Measurements from ENCODE around the gene HTR1D.
"Not testable (repeated sequence)": the region's sequence is repeated elsewhere in the genome, so short reads cannot be mapped to it uniquely, and the experiment has no call there.

HTR1D gene

DNA sequence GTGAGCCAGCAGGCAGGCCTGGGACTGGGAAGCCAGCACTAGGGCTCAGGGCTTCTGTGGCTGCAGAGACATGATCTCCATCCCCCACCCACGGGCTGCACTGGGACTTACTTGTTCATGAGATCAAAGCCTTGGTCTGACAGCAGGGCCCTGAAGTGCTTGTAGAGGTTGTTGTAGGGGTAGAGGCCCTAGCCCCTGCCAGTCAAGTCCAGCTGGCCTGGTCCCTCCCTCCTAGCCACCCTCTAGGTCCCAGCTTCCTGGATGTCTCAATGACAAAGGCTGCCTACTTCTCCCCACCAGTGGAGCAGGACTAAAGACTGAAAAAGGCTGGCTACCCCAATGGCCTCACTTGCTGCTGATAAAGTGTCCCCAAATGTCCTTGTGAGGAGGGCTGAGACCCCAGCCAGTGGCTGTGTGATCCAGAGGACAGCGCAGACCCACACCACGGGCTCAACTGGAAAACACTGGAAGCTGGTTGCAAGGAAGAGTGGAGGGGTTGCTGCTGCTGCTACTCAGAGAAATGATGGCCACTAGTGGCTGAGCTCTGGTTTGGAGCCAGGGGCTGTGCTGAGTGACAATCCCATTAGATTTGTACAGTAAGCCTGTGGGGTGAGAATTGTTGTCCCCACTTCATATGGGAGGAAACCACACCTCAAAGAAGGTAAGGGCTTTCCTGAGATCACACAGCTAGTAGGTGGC is 1.4 kb downstream of the HTR1D start:
- FAIRE-seq: no peak

DNA sequence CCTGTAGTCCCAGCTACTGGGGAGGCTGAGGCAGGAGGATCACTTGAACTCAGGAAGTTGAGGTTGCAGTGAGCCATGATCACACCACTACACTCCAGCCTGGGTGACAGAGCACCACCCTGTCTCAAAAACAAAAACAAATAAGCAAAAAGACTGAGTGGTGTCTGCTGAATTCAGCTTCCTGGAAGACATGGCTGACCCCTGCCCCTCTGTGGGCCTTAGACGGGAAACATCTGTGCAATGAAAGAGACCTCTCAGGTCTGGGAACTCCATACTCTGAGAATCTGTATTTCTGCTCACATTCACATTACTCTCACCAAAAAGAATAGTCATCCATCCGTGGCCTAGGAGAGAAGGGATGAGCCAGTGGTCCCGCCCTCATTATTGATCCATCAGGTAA is 2.0 kb downstream of the HTR1D start:
- no peak for FAIRE-seq

DNA sequence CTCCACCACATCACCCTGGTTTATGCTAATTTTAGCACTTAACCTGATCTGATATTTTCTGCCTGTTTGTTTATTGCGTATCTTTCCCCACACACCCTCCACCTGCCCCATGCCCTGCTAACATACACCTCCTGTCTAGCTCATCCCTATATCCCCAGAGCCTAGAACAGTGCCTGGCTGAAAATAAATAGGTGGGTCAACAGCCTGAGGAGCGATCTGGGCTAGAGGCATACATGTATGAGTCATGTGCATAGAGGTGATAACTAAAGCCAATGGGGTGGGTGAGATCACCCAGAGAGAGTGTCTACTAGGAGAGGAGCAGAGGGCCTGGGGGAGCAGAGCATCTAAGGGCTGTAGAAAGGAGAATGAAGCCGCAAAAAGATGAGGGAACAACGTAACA is 2.7 kb downstream of the HTR1D start:
- FAIRE-seq: no peak

DNA sequence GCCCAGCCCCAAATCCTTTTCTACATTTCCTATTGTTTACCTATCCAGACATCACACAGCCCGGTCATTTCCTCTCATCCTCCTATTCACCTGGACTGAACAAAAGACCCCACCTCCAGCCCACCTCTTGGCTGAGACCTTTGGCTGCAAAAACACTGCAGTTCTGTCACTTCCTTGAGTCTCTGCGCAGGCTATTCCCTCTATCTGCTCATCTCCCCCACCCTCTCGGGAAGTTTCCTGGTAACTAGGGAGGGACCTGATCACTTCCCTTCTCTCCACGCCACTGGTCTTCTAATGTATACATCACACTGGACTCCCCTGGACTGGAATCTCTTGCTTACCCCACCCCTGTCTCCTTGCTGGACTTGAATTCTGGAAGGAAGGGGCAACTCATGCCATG is 5.3 kb downstream of the HTR1D start:
- FAIRE-seq: no peak

DNA sequence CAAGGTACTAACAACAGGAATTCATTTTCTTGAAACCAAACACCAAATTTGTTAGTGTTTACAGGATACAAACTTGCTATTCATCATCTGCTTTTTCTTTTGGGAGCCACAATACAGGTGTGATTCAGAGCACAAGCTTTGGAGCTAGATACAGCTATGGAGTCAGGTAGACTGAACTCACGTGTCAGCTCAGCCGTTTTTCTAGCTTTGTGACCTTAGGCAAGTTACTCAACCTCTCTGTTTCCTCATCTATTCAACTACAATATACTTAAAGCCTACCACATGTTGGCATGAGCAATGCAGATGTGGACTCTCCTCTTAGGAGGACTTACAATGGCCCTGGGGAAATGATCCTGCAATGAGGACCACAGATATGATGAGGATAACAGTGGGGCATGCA is 6.3 kb downstream of the HTR1D start:
- FAIRE-seq: no peak

DNA sequence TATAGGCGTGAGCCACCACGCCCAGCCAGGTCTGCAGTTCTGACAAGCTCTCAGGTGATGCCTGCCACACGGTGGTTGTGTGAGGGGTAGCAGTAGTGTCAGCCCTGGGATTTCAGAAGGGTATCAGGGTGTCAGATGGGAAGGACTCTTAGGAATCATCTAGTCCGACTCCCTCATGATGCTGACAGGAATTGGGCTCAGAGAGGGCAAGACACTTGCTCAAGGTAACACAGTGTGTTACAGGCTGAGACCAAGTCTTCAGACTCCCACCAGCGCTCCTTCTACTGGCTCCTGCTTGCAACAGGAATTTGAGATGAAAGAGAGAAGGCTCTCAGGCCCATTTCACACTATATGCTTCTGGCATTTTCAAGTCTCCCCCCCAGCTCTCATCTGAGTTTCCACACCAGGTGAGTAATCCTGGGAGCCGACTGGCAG is 6.9 kb downstream of the HTR1D start:
- FAIRE-seq: no peak

DNA sequence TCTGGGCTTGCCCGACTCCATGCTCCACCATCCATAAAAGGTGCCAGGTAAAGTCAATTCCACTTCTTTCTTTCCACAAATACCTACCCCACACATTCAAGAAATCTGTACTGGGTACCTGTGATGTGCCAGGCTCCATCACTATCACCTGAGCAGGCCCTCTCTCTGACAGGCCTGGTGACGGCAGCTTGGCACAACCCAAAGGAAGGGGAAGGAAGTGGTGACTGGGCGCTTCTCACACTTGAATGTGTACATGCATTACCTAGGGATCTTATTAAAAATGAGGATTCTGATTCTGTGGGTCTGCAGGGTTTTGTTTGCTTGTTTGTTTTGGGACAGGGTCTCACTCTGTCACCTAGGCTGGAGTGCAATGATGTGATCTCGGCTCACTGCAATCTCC is 7.5 kb downstream of the HTR1D start:
- FAIRE-seq: no peak

DNA sequence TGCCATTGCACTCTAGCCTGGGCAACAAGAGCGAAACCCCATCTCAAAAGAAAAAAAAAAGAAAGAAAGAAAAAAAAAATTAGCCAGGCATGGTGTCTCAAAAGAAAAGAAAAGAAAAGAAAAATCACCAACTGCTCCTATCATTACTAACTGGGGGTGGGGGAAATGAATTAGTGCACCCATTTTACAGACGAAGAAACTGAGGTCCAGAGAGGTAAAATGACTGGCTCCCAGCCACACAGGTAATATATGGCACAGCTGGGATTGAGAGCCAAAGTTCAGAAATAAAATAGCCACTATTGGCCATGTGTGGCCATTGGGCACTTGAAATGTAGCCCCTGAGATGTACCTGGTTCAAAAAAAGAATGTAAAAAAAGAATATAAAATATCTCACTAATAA is 8.8 kb downstream of the HTR1D start:
- FAIRE-seq: no peak

DNA sequence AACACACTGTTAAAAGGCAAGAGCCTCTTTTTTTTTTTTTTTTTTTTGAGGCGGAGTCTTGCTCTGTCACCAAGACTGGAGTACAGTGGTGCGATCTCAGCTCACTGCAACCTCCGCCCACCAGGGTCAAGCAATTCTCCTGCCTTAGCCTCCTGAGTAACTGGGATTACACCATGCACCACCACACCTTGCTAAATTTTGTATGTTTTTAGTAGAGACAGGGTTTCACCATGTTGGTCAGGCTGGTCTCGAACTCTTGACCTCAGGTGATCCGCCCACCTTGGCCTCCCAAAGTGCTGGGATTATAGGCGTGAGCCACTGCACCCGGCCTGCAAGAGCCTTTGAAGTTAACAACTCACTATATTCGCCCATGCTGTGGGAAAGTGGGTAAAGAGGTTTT is 9.6 kb downstream of the HTR1D start:
- not testable (repeated sequence) for FAIRE-seq

DNA sequence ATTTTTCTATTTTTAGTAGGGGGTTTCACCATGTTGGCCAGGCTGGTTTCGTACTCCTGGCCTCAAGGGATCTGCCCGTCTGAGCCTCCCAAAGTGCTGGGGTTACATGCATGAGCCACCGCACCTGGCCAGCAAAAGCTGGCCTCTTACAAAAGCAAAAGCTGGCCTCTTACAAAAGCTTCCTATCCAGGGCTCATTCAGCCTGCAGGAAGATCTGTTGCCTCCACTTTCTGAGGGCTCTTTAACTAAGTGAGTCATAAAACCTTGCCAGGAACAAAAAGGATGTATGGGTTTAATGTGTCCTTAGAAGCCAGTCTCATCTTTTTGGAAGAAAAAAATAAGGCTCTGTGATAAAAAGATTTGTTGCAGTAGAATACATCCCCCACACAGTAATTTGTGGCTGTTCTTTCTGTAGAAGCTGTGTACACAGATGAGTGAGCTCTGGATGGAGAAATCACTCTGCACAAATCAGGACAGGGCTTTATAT is 15.0 kb downstream of the HTR1D start:
- no peak for FAIRE-seq

DNA sequence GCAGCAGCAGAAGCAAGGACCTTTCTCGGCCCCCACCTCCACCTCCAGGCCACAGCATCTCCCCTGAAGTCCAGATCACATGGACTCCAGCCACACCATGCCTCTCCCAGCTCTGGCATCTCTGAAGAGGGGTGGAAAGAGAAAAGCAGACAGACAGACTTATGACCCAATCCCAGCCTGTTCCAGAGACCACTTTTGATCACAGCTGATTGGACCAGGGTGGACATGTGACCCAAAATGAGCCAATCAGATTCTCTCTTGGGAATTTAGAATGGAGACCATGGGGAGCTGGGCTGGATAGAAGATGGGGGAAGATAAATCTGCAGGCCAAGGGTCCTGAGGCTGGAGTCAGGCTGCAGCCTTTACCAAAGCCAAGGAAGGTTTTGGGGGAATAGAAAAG is 16.4 kb downstream of the HTR1D start:
- FAIRE-seq: no peak

DNA sequence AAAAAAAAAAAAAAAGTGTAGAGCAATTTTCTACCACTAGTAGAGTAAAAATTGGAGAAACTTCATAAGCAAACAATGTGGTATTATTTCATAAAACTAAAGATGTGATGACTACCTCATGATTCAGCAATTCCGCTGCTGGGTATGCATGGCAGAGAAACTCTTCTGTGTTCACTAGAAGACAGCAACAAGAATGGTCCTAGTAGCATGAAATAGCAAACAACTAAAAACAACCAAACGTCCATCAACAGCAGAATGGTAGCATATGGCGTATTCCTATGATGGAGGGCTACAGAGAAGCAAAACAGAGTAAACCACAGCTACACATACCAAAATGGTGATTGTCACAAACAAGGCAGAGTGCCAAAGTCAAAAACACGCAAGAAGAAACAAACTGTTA is 18.9 kb downstream of the HTR1D start:
- FAIRE-seq: no peak

DNA sequence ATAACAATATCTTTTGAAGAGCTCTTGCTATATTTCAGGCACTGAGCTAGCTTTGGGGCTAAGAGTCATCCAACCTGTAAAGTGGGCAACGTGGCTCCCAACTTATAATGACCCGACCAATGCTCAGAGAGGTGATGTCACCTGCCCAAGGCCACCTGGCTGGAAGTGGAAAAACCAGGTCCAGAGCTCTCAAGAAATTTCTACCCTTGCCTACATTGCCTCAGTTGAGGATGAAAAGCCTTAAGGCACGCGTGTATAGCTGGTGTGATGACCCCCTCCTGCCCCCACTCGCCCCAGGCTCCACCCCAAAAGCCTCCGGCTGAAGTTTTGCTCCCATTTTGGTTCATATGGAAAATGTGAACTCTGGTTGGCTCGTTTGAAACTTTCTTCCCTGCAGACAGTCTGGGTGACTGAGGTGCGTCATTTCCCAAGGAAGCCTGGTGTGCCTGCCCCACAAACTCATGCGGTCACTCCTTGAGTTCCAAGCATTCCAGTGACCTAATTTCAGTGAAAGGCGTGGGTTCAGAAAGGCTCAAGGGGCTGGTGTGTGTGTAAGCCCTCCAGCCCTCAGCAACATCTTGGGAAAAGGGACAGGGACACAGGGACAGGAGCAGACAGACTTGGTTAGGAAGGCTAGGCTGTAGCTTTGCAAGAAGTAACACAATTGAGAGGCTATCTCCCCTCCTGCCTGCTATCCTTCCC is 20.5 kb downstream of the HTR1D start:
- no peak for FAIRE-seq

DNA sequence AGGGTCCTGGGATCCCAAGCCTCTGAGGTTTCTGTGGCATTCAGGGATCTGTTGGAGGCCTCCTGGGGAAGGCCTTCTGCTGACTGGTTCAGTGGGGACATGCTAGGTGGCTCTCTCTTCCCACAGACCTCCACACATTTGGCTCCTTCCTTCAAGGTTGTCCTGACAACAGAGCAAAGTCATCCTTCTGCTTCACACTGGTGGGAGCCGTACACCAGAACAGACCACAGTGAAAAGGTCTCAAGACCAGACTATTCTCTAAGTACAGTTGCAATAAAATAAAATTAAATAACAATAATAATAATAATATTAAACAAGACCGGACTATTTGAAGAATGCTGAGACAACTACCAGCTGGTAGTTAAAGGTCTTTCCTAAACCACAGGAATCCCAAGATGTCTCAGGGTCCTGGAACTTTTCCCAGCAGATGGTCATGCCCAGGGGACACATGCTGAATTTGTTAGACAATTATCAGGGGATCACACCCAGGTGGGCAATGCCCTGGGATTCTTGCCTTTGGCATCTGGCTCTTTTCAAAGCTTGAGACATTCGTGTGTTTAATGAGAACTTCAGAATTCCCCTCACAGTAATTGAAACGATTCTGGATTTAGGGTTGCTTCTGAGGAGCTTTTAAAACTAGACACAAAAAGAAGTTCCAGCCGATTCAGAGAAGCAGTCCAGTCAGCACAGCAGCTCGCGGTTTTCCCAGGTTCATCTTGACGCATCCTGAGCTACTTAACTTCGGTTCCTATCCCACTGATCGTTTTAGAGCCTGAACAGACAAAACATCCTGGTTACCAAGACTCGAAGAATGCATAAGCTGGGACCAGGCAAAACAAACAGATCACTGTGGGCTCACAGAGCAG is 22.9 kb downstream of the HTR1D start:
- no peak for FAIRE-seq

DNA sequence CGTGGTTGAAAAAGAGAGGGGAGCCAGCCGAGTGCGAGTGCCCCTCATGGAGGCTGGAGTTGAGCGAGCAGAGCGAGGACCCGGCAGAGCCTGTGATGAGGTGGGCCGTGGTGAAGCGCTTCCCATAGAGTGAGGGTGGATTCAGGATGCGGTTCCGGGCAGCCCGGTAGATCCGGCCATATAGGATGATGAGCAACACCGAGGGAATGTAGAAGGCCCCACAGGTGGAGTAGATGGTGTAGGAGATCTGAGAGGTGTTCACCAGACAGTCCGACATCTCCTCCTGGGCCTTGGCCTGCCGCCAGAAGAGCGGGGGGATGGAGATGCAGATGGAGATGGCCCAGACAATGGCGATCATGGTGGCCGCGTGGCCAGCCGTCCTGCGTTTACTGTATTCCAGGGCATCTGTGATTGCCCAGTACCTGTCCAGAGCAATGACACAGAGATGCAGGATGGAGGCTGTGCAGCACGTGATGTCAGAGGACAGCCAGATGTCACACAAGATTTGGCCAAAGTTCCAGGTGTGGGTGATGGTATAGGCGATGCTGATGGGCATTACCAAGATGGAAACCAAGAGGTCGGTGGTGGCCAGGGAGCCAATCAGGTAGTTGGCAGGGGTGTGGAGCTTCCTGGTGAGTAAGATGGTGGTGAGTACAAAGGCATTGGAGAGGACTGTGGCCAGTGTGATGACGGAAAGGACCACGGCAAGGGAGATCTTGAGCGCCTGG is 23.7 kb downstream of the HTR1D start:
- FAIRE-seq: no peak

DNA sequence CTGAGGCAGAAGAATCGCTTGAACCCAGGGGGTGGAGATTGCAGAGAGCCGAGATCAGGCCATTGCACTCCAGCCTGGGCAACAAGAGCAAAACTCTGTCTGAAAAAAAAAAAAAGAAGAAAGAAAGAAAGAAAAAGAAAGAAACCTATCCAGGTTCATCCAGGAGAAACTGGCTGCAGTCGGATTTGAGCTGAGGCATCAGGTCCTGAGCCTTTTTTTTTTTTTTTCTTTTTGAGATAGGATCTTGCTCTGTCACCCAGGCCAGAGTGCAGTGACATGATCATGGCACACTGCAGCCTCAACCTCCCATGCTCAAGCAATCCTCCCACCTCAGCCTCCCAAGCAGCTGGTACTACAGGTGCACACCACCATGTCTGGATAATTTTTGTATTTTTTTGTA is 26.1 kb downstream of the HTR1D start:
- FAIRE-seq: no peak

DNA sequence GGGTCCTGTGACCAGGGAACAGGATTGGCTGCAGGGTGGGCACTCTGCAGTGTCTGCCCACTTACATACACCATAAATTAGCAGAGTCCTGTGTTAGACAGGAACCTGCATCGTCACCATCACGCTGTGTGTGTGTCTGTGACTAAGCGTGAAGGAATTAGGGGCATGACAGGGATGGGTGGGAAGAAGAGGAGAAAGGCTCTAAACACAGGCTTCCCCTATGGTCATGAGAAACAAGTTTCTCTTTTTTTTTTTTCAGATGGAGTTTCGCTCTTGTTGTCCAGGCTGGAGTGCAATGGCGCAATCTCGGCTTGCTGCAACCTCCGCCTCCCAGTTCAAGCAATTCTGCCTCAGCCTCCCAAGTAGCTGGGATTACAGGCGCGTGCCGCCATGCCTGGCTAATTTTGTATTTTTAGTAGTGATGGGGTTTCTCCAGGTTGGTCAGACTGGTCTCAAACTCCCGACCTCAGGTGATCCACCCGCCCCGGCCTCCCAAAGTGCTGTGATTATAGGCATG is 28.3 kb downstream of the HTR1D start:
- FAIRE-seq: not testable (repeated sequence)

DNA sequence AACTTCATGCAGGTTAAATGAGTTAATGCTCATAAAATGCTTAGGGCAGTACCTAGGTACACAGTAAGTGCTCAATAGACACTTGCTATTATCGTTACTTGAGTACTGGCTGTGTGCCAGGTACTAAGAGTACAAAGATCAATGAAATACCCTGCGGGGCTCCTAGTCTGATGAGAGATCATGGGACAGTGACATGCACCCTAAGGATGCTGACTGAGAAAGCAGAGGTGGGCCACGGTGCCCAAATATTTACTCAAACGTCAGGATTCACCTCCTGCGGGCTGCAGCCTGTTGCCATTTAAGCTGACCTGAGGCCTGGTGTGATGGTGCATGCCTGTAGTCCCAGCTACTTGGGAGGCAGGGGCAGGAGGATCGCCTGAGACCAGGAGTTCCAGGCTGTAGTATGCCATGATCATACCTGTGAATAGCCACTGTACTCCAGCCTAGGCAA is 28.8 kb downstream of the HTR1D start:
- no peak for FAIRE-seq

DNA sequence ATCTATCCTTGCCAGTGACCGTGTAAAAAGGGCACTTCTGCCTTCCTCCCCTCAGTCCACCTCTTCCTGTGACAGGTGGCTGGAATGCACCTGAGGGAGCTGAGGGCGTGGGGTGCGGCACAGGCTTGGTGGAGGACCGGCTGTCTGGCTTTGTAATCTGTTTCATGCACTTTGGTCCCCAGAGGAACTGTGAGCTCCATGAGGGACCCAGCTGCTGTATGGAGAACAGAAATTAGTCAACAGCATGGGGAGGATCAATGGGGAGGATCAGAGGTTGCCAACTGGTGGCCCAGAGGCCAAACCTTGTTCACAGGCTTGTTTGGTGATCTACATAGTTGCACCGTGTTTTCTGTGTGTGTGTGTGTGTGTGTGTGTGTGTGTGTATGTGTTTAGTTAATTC is 29.7 kb downstream of the HTR1D start:
- FAIRE-seq: no peak

DNA sequence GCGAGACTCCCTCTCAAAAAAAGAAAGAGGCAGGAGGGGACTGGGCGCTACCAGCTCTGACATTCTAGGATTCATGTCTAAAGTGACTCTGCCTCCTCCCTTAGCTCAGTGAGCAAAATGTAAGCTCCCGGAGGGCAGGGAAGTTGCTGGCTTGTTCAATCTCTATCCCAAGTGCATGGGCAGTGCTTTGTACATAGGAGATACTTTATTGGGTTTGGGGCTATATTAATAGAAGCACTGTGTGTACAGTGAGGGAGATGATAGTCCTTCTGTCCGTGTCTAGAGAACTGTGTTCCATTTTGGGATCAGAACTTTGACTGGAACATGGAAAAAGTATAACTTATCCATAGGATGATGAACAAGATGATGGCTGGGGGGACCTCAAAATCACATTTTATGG is 31.9 kb downstream of the HTR1D start:
- no peak for FAIRE-seq

DNA sequence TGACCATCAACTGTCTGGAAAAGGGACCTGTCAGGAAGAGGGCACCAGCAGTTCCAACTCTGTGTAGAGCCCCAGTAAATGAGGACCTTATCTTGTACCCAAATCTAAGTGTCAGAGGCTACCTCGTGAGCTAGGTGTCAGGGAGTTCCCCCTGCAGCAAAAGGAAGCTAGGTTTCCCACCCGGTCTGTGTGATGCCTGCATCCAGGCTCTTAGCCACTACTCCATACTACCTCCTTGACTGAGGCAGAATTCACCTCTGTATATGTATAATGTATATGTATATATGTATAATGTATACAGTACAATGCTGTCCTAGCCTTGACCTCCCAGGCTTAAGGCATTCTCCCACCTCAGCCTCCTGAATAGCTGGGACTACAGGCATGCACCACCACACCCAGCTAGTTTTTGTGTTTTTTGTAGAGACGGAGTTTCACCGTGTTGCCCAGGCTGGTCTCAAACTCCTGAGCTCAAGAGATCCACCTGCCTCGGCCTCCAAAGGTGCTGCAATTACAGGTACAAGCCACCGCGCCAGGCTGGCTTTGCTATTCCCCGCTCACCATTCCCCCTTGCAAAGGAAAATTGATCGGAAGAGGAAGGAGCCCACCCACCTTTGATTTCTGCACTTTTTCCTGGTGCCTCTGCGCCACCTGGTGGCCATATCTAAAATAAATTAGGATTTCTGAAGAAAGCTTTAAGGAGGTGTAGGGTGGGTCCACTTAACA is 32.9 kb downstream of the HTR1D start:
- FAIRE-seq: no peak

DNA sequence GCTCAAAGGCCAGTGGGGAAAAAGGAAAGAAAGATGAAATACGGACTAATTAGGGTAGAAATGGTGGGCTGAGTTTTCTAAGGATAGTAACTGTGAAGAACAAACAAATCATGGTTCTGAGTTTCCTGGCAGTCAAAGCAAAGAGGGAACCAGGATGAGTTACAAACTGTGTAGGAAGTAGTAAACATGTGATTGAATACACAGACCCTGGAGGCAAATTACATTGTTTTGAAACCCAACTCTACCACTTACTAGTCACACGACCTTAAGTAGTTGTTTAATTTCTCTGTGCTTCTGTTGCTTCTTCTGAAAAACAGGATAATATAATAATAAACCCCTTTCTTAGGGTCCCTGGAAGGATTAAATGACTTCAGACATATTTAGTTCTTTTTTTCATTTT is 37.4 kb downstream of the HTR1D start:
- FAIRE-seq: no peak

Measured in colon (tissue), 2 donors.